Gastrocnemius medialis (tissue), 4 donors: ENCODE results near the gene OR4E1. TPM values are rescaled to one million over a fixed set of nuclear protein-coding genes. Genes with fewer than 3 reads are reported as not detected.

Experiments
- ATAC-seq, 2 donors: fragments of 150-250 bp; one replicate each; pipeline ENCODE4 v1.9.1; 2016
- DNase-seq, 2 donors: peaks; one replicate each; pipeline ENCODE4 v3.0.0-alpha.2; 2019
- H3K27ac ChIP-seq, 4 donors: fragments of 200-600 bp; sonication (generic); 1 replicate in 1 of 4; 2 replicates in 3 of 4; pipeline ENCODE4 v1.5.1; 2016 to 2018; ENCODE audit warnings: mild to moderate bottlenecking in 2 of 4, moderate library complexity in 1 of 4
- H3K27me3 ChIP-seq, 3 donors: fragments of 200-600 bp; sonication (generic) in 2 of 3; 1 replicate in 1 of 3; 2 replicates in 2 of 3; pipeline versions ENCODE4 v1.5.1 to v1.6.0; 2016 to 2019; ENCODE audit warnings: mild to moderate bottlenecking in 1 of 3, moderate library complexity in 1 of 3
- H3K36me3 ChIP-seq, 2 donors: fragments of 200-600 bp; sonication (generic) in 1 of 2; one replicate each; pipeline ENCODE4 v1.5.1; 2017 to 2018
- H3K4me1 ChIP-seq, 2 donors: fragments of 200-600 bp; sonication (generic) in 1 of 2; one replicate each; pipeline ENCODE4 v1.5.1; 2016 to 2017; ENCODE audit warnings: mild to moderate bottlenecking in 2 of 2
- H3K4me3 ChIP-seq, 4 donors: fragments of 200-600 bp; sonication (generic) in 3 of 4; 1 replicate in 1 of 4; 2 replicates in 3 of 4; pipeline ENCODE4 v1.5.1; 2016 to 2019; ENCODE audit warnings: mild to moderate bottlenecking in 2 of 4
- H3K9me3 ChIP-seq, 3 donors: fragments of 200-600 bp; sonication (generic) in 2 of 3; 1 replicate in 1 of 3; 2 replicates in 2 of 3; pipeline ENCODE4 v1.5.1; 2016 to 2019
- CTCF ChIP-seq, 5 experiments: fragments of 450-650 bp in 3 of 5; fragments of 200-600 bp in 2 of 5; sonication (generic) in 2 of 5; IDR thresholded peaks in 4 of 5; conservative IDR thresholded peaks in 1 of 5; 1 replicate in 4 of 5; 2 replicates in 1 of 5; pipeline ENCODE4 v1.5.1; 2016 to 2019; ENCODE audit warnings: antibody characterized with exemption in 5 of 5, mild to moderate bottlenecking in 3 of 5, moderate library complexity in 3 of 5
- POLR2A ChIP-seq, 2 donors: fragments of 450-650 bp; IDR thresholded peaks; one replicate each; pipeline ENCODE4 v1.6.1; 2017; ENCODE audit warnings: antibody characterized with exemption in 2 of 2, mild to moderate bottlenecking in 2 of 2, moderate library complexity in 2 of 2
- in situ Hi-C, 4 donors: fragments of 200-750 bp; cut with MboI; loops; one replicate each; pipeline versions ENCODE4 v1.15.0 to v1.8.0; 2017; ENCODE audit warnings: low sequenced_read_pairs in 4 of 4
- intact Hi-C: fragments of 100-400 bp; cut with DNase I; formaldehyde crosslinking; loops from one replicate; pipeline ENCODE4 v1.15.1; 2023; ENCODE audit warnings: low total_unique reads
- total RNA-seq, 4 donors: library from RNA; depleted of rRNA; stranded (reverse); fragments of >200 nt; gene quantifications; one replicate each; pipeline versions ENCODE4 v1.1.0 to v1.2.3, GENCODE V29; 2016

OR4E1 gene
- total RNA-seq, 4 donors from 2014 or later = not detected

DNA sequence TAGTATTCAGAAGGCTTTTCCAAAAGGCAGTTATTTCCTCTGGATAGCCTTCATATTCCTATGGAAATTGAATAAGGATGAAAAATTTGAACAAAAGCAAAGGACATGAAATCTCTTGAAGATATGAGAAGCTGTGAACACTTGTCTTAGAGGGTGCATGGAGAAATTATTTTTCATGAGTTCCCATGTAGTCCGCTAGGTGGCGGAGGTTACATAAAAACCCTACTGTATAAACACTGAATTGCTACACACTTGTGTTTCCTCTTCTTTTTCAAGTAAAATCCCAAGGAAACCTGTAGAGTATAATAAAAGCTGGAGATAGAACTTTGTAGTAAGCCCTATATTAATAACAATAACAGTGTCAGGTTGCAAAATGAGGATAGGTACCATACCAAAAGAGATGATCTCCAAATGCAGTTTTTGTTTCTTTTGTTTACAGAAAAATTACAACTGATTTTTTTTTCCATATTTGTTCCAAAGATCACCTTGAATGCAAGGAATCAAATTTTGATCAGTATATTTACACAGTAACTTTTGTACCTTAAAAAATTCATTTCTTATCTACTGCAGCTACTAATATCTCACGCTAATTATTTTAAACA is 37.8 kb upstream of the OR4E1 start:
- Histone ChIP-seq H3K27me3 (no peaks in the 10 kb centered on the region), H3K36me3 (no peaks in the 10 kb centered on the region), H3K9me3 (no peaks in the 10 kb centered on the region), H3K4me3 (no peak overlapping the region), H3K4me1 (no peaks in the 10 kb centered on the region), H3K27ac (no peak overlapping the region)
- intact Hi-C loops = no loop called here
- ATAC-seq (no peak), DNase-seq (no peak)
- TF ChIP-seq CTCF (IDR thresholded peaks at IDR 0.05 in 4 of 5, conservative IDR thresholded peaks at IDR 0.05 in 1 of 5) = peak in 2 of 5 experiments; percentile 30 to 48
- TF ChIP-seq POLR2A (IDR thresholded peaks at IDR 0.05) = no peak
- in situ Hi-C loops = no loop called here

- intact Hi-C loops = no loop called here
- H3K9me3 ChIP-seq = no peaks in the 10 kb centered on the region
- no peaks in the 10 kb centered on the region for H3K36me3 ChIP-seq
- in situ Hi-C loops = no loop called here
- TF ChIP-seq POLR2A (IDR thresholded peaks at IDR 0.05) (no peak), CTCF (IDR thresholded peaks at IDR 0.05 in 4 of 5, conservative IDR thresholded peaks at IDR 0.05 in 1 of 5) (no peak)
- H3K27ac ChIP-seq = no peak overlapping the region
- ATAC-seq (no peak), DNase-seq (no peak)
- no peak overlapping the region for H3K4me3 ChIP-seq
- H3K27me3 ChIP-seq = no peaks in the 10 kb centered on the region
- H3K4me1 ChIP-seq = no peaks in the 10 kb centered on the region
Measured at GRCh38 chr14:21704338-21704737, 30.7 kb upstream of the OR4E1 start.

- no peak for TF ChIP-seq POLR2A (IDR thresholded peaks at IDR 0.05)
- no peak for TF ChIP-seq CTCF (IDR thresholded peaks at IDR 0.05 in 4 of 5, conservative IDR thresholded peaks at IDR 0.05 in 1 of 5)
- intact Hi-C loops = no loop called here
- H3K27me3 ChIP-seq = no peaks in the 10 kb centered on the region
- in situ Hi-C loops = no loop called here
- H3K4me3 ChIP-seq = no peak overlapping the region
- ATAC-seq = no peak
- no peaks in the 10 kb centered on the region for H3K4me1 ChIP-seq
- H3K9me3 ChIP-seq = no peaks in the 10 kb centered on the region
- H3K36me3 ChIP-seq = no peaks in the 10 kb centered on the region
- no peak for DNase-seq
- H3K27ac ChIP-seq = no peak overlapping the region
Measured at GRCh38 chr14:21703357-21704326, 30.0 kb upstream of the OR4E1 start.

- TF ChIP-seq CTCF (IDR thresholded peaks at IDR 0.05 in 4 of 5, conservative IDR thresholded peaks at IDR 0.05 in 1 of 5) (no peak), POLR2A (IDR thresholded peaks at IDR 0.05) (no peak)
- H3K9me3 ChIP-seq = no peaks in the 10 kb centered on the region
- H3K27ac ChIP-seq = no peak overlapping the region
- no peak for DNase-seq
- intact Hi-C loops = no loop called here
- H3K27me3 ChIP-seq = no peaks in the 10 kb centered on the region
- H3K4me1 ChIP-seq = no peaks in the 10 kb centered on the region
- no peaks in the 10 kb centered on the region for H3K36me3 ChIP-seq
- no peak for ATAC-seq
- H3K4me3 ChIP-seq = no peak overlapping the region
- in situ Hi-C loops = no loop called here
Measured at GRCh38 chr14:21702316-21702715, 28.7 kb upstream of the OR4E1 start.
